NT2/D1 (cell line): Measurements from ENCODE around the gene METTL15.

Source experiments
- SUZ12 ChIP-seq: IDR thresholded peaks from 2 replicates; pipeline ENCODE4 v1.6.1; 2011; ENCODE audit not compliant: insufficient read length, insufficient read depth; ENCODE audit errors: extremely low read depth
- YY1 ChIP-seq: IDR thresholded peaks from 2 replicates; pipeline ENCODE4 v1.6.1; 2011; ENCODE audit not compliant: insufficient read length, insufficient read depth
- ZNF274 ChIP-seq: IDR thresholded peaks from 2 replicates; pipeline ENCODE4 v1.6.1; 2011; ENCODE audit warnings: mild to moderate bottlenecking, low read depth, low read length

GRCh38 chr11:28231475-28231874, 123.3 kb downstream of the METTL15 start:
- no peak for TF ChIP-seq ZNF274
- TF ChIP-seq YY1, result no peak
- no peak for TF ChIP-seq SUZ12
